ENCODE measurements around the gene DUSP19. TPM values are rescaled to one million over a fixed set of nuclear protein-coding genes. Genes with fewer than 3 reads are reported as not detected.
A peak's percentile ranks its signal among the peaks of the same experiment; 100 is the strongest.

Gene DUSP19
- total and polyA plus RNA-seq, 2 of the 8 experiments (the other 6 are each of a cell fraction or from before 2014, with no cell fraction given): 0.73 to 2.3 TPM

GRCh38 chr2:183089192-183089851 lies 10.8 kb downstream of the DUSP19 start:
- no peak for DNase-seq (ENCODE audit: low read depth in 1 of 2, low spot score in 2 of 2)
- TF ChIP-seq EGR1 (IDR thresholded peaks at IDR 0.05; ENCODE audit: borderline replicate concordance, low read depth, low read length) (no peak), CBX5 (IDR thresholded peaks at IDR 0.05; ENCODE audit: low read depth, low read length) (no peak), SAP30 (IDR thresholded peaks at IDR 0.05; ENCODE audit: insufficient read depth, insufficient replicate concordance, low read length) (no peak), SP4 (IDR thresholded peaks at IDR 0.05; ENCODE audit: low read length) (no peak), SIN3A (conservative IDR thresholded peaks at IDR 0.05 in 1 of 2, IDR thresholded peaks at IDR 0.05 in 1 of 2; ENCODE audit: low read depth in 1 of 2, low read length in 2 of 2) (no peak), SUZ12 (IDR thresholded peaks at IDR 0.05; ENCODE audit: low read length) (no peak), SIX5 (IDR thresholded peaks at IDR 0.05; ENCODE audit: low read depth, low read length) (no peak), HDAC2 (IDR thresholded peaks at IDR 0.05; ENCODE audit: borderline replicate concordance in 1 of 2, low read depth in 2 of 2, low read length in 2 of 2) (no peak), CTBP2 (IDR thresholded peaks at IDR 0.05; ENCODE audit: borderline replicate concordance, insufficient read depth, insufficient read length, low read length) (no peak), RBBP5 (IDR thresholded peaks at IDR 0.05; ENCODE audit: borderline replicate concordance, low read depth, low read length) (no peak), NANOG (IDR thresholded peaks at IDR 0.05; ENCODE audit: insufficient read depth, low read depth, low read length, poor library complexity, severe bottlenecking) (no peak), PHF8 (conservative IDR thresholded peaks at IDR 0.05; ENCODE audit: low read depth, low read length) (no peak)

More at GRCh38 chr2:183089192-183089851, 10.8 kb downstream of the DUSP19 start:
- Histone ChIP-seq H4K91ac (replicated peaks; ENCODE audit: insufficient read length, low read length) (no peak overlapping the region), H2BK20ac (ENCODE audit: low read length) (no peak overlapping the region), H3K9me3 (ENCODE audit: insufficient read depth in 2 of 2, low read depth in 1 of 2, low read length in 1 of 2) (no peaks in the 10 kb centered on the region), H3K27me3 (replicated peaks in 1 of 4; ENCODE audit: control insufficient read depth in 3 of 4, extremely low read depth in 1 of 4, insufficient read depth in 3 of 4, low read length in 3 of 4) (no peaks in the 10 kb centered on the region), H3K14ac (ENCODE audit: insufficient read length) (no peak overlapping the region), H3K56ac (replicated peaks; ENCODE audit: insufficient read length, low read depth, low read length) (no peak overlapping the region), H3K79me2 (ENCODE audit: control insufficient read depth in 1 of 2, insufficient read depth in 2 of 2, low read length in 2 of 2) (no peaks in the 10 kb centered on the region), H3K4ac (replicated peaks; ENCODE audit: insufficient read length, low read depth, low read length) (no peak overlapping the region), H3K18ac (ENCODE audit: extremely low read depth, low read length) (no peak overlapping the region), H2AFZ (ENCODE audit: low read length) (0 out of 2 replicates have a peak overlapping the region, but pooled peaks have one; percentile 55), H3K27ac (ENCODE audit: low read depth, low read length) (no peak overlapping the region), H3K23ac (ENCODE audit: insufficient read length) (no peak overlapping the region), H3K79me1 (ENCODE audit: low read depth, low read length) (no peaks in the 10 kb centered on the region), H4K20me1 (replicated peaks in 1 of 2; ENCODE audit: control insufficient read depth in 1 of 2, insufficient read depth in 2 of 2, low read length in 2 of 2) (no peaks in the 10 kb centered on the region), H2BK12ac (ENCODE audit: low read depth, low read length) (no peak overlapping the region), H3K4me3 (ENCODE audit: extremely low read depth in 1 of 4, insufficient read depth in 2 of 4, low read depth in 3 of 4, low read length in 4 of 4) (no peak overlapping the region), H2BK120ac (replicated peaks; ENCODE audit: low read depth, low read length) (no peak overlapping the region), H3K4me1 (replicated peaks in 1 of 4; ENCODE audit: control insufficient read depth in 3 of 4, insufficient read depth in 4 of 4, low read length in 3 of 4) (no peaks in the 10 kb centered on the region), H3K36me3 (ENCODE audit: control insufficient read depth in 2 of 4, insufficient read depth in 4 of 4, low read length in 3 of 4) (no peaks in the 10 kb centered on the region), H2AK5ac (ENCODE audit: low read depth, low read length) (no peak overlapping the region), H3K23me2 (ENCODE audit: low read depth, low read length) (no peaks in the 10 kb centered on the region; the same call in 1 of the 2 replicates), H4K8ac (ENCODE audit: extremely low read depth, insufficient read depth, low read length) (no peak overlapping the region), H3K4me2 (ENCODE audit: insufficient read depth in 1 of 2, low read depth in 2 of 2, low read length in 2 of 2) (no peak overlapping the region), H3K9ac (replicated peaks in 1 of 4; ENCODE audit: extremely low read depth in 1 of 4, low read depth in 3 of 4, low read length in 3 of 4) (no peak overlapping the region), H2BK15ac (ENCODE audit: low read length) (no peak overlapping the region), H4K5ac (ENCODE audit: insufficient read length, low read depth, low read length) (no peak overlapping the region), H2BK5ac (ENCODE audit: low read depth, low read length) (no peak overlapping the region)
- ChIA-PET POLR2A (ENCODE audit: partially characterized antibody) (interaction anchor here (1.0 to 1.9 kb wide), 3 partner anchors 10 to 56 kb away, joined by 3 to 7 read pairs (median 3); partner anchors contain the start of gene DUSP19), CTCF (ENCODE audit: partially characterized antibody) (interaction anchor here (0.9 to 1.2 kb wide), 3 partner anchors 10 to 422 kb away, joined by 3 to 8 read pairs (median 4); partner anchors contain the start of gene DUSP19)
- no peak for FAIRE-seq
- 86% methylated on average over 6 of the region's 6 CpGs; no CpG with 5 or more reads in 1 of the 2 experiments for WGBS, 2 experiments (ENCODE audit: extremely low coverage in 1 of 2, insufficient coverage in 1 of 2, insufficient read length in 1 of 2, insufficient replicate concordance in 2 of 2, low coverage in 1 of 2, low lambda C conversion rate in 2 of 2, missing lambda C conversion rate in 1 of 2)
